ENCODE data around the gene PAX1.

Gene PAX1

GRCh38 chr20:21705575-21706260, at the start of gene PAX1:
Gene PAX1, plus strand, starts transcription at chr20:21705664. Its CDS starts 49 bp downstream, at chr20:21705713.
- no peak for DNase-seq

GRCh38 chr20:21656308-21657067, 49.0 kb upstream of the PAX1 start:
- DNase-seq: no peak

- DNase-seq: no peak
Measured at GRCh38 chr20:21661488-21662055, 43.9 kb upstream of the PAX1 start.

GRCh38 chr20:21663465-21663864, 42.0 kb upstream of the PAX1 start:
- no peak for DNase-seq

- no peak for DNase-seq
Measured at GRCh38 chr20:21665687-21666446, 39.6 kb upstream of the PAX1 start.

GRCh38 chr20:21670126-21670525, 35.3 kb upstream of the PAX1 start:
- DNase-seq: no peak

GRCh38 chr20:21670981-21671380, 34.5 kb upstream of the PAX1 start:
- no peak for DNase-seq

GRCh38 chr20:21677261-21677660, 28.2 kb upstream of the PAX1 start:
- no peak for DNase-seq

GRCh38 chr20:21677781-21678180, 27.7 kb upstream of the PAX1 start:
- no peak for DNase-seq

GRCh38 chr20:21681234-21681921, 24.1 kb upstream of the PAX1 start:
- no peak for DNase-seq

GRCh38 chr20:21681922-21682318, 23.5 kb upstream of the PAX1 start:
- no peak for DNase-seq

GRCh38 chr20:21682521-21682954, 22.9 kb upstream of the PAX1 start:
- no peak for DNase-seq

GRCh38 chr20:21684671-21685070, 20.8 kb upstream of the PAX1 start:
- no peak for DNase-seq

- DNase-seq: no peak
Measured at GRCh38 chr20:21685981-21686380, 19.5 kb upstream of the PAX1 start.

GRCh38 chr20:21693322-21693721, 12.1 kb upstream of the PAX1 start:
- no peak for DNase-seq

GRCh38 chr20:21698494-21699215, 6.8 kb upstream of the PAX1 start:
- no peak for DNase-seq

- no peak for DNase-seq
Measured at GRCh38 chr20:21699216-21699508, 6.3 kb upstream of the PAX1 start.

- no peak for DNase-seq
Measured at GRCh38 chr20:21701171-21701876, 4.1 kb upstream of the PAX1 start.

GRCh38 chr20:21702016-21702415, 3.4 kb upstream of the PAX1 start:
- DNase-seq: no peak

- DNase-seq: no peak
Measured at GRCh38 chr20:21702553-21703470, 2.7 kb upstream of the PAX1 start.
